GM19463 (cell line): ENCODE data around the gene DAZL.
A peak's percentile ranks its signal among the peaks of the same experiment; 100 is the strongest.

ENCODE experiments used
- ATAC-seq: cut with Tn5 transposase; IDR thresholded peaks from one replicate; pipeline ENCODE4 v1.9.1; 2021; ENCODE audit warnings: mild to moderate bottlenecking, moderate library complexity; ENCODE audit not compliant: unreplicated experiment

The DAZL gene

GRCh38 chr3:16596352-16597032, 8.7 kb downstream of the DAZL start:
- peak; percentile 70 for ATAC-seq

GRCh38 chr3:16595778-16596177, 9.4 kb downstream of the DAZL start:
- ATAC-seq, result no peak

DNA sequence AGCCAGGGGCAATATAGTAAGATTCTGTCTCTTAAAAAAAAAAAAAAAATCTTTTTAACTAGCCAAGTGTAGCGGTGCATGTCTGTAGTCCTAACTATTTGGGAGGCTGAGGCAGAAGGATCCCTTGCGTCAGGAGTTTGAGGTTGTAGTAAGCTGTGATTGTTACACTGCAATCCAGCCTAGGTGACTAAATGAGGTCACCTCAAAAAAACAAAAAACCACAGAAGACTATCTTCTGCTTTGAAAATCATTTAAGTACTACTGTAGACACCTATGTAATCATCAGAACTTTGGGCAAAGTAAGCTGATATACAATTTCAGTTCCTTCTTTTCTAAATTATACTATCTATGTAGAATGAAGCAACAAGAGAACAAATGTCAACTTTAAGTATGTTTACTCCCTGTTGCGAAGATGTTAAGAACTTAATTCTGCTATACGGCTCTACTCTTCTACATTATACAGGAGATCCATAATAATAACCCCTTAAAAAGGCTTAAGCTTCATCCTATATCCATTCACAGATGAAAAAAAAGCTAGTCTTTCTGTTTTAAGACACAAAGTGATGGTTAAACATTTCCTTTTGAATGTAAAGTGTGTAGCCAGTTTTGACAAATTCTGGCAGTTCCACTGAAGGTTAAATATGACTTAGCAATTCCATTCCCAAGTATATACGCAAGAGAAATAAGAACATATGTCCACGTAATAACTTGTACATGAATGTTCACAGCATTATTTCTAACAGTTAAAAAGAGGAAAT, 15.2 kb downstream of the DAZL start:
- peak; percentile 98 for ATAC-seq

DNA sequence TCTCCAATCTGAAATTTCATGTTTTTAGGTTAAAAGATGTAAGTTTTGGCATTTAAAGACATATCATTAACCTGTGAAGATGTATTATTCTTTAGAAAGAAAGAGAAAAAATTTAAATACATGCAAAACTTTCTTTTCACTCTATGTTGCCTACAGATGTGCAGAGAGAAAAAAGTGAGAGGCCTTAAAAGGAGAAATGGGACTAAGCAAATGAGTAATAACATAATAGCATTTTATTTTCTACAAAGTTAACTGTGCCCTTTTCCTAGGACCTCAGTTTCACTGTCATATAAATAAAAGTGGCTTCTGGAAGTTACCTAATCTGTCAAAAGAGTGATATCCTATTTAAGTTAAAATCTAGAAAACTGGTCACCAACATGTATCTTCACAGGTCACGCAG, 16.1 kb downstream of the DAZL start:
- ATAC-seq, result no peak

DNA sequence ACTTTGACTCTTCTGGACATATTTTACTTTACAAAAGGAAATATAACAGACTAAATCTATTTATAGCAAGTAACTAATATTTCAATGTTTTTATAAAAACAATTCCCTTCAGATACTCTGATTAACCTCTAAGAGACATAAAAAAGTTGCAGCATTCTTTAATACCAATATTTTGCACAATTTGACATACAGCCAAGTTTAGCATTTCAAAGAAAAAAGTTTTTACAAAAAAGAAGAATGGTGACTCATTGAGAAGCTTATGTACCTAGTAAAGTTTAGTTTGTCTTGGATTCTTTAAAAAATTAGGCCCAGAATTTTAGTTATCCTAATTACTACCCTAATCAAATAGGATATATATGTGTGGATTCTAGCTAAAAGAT, 17.6 kb downstream of the DAZL start:
- no peak for ATAC-seq

GRCh38 chr3:16587047-16587680, 18.1 kb downstream of the DAZL start:
- no peak for ATAC-seq

DNA sequence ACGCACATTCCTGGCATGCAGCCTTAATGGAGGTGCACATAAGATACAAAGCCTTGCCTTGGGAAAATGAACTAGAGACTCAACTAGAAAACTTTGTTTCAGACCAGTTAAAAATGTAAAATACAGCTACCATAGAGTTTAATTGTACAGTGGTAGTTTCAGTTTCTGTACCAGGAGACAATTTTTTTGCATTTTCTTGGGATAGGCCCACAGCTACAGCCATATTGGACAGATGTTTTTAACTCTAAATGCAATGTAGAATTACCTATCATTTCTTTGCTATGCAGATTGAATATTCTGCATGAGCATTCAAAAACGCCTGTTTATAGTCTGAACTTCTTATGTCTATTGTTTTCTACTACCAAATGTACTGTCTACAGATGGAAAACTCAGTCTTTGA, 20.3 kb downstream of the DAZL start:
- no peak for ATAC-seq

- ATAC-seq, result no peak
These were observed 21.7 kb downstream of the DAZL start for GRCh38 chr3:16583551-16583950.

- no peak for ATAC-seq
These were observed 35.1 kb downstream of the DAZL start for GRCh38 chr3:16570113-16570512.

- no peak for ATAC-seq
These were observed 36.7 kb downstream of the DAZL start for GRCh38 chr3:16568532-16568931.

DNA sequence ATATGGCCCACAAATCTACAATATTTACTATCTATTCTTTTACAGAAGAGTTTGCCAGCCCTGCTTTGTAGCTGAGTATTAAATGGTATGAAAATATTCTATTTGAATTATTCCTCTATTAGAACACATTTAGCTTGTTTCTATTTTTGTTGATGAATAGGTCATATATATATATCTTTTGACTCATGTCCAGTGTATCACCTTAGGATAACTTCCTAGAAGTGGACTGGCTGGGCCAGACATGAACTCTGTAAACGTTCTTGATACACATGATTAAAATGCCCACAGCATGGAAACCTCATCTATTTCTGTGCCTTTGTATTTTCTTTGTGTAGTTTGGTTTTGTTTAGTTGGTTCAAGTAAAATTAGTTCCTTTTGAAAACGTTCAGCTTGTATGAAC, 37.1 kb downstream of the DAZL start:
- ATAC-seq, result no peak

DNA sequence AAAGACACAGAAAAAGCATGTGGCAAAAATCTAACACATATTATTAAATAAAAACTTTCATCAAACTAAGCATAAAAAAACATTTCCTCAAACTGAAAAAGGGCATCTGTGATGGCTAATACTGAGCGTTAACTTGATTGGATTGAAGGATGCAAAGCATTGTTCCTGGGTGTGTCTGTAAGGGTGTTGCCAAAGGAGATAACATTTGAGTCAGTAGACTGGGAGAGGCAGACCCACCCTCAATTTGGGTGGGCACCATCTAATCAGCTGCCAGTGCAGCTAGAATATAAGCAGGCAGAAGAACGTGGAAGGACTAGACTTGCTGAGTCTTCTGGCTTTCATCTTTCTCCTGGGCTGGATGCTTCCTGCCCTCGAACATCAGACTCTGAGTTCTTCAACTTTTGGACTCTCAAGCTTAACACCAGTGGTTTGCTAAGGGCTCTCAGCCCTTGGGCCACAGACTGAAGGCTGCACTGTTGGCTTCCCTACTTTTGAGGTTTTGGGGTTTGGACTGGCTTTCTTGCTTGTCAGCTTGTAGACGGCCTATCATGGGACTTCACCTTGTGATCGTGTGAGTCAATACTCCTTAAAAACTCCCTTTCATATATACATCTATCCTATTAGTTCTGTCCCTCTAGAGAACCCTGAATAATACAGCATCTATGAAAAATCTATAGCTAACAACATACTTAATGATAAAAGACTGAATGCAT, 45.4 kb downstream of the DAZL start:
- ATAC-seq, result no peak

GRCh38 chr3:16554126-16554525, 51.1 kb downstream of the DAZL start:
- no peak for ATAC-seq

GRCh38 chr3:16552757-16553156, 52.5 kb downstream of the DAZL start:
- no peak for ATAC-seq

GRCh38 chr3:16551342-16551976, 53.8 kb downstream of the DAZL start:
- no peak for ATAC-seq

DNA sequence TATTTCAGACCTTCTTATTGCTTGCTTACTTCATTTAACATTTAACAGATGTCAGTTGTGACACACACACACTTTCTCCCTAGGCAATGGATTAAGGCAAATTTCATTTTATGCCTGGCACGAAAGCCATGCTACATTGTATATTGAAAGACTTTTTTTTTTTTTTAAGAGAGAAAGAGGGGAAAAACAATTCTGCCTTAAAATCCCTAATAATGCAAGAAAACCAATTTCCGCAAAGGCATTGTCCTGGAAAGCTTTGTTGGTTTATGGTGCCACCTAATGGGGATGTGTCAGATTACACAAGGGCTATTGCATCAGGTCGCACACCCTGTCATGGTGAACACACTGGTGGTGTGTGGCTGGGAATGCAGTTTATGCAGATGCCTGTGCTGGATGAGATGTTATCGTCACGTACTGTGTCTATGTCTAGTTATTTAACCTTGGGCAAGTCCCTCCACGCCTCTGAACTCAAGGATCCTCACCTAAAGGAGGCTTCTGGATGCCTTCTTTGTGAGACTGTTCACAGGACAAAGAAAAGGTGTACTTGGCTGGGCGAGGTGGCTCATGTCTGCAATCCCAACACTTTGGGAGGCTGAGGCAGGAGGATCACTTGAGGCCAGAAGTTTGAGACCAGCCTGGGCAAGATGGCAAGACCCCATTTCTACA, 54.4 kb downstream of the DAZL start:
- peak; percentile 76 for ATAC-seq

- peak; percentile 26 for ATAC-seq
These were observed 54.9 kb downstream of the DAZL start for GRCh38 chr3:16550305-16550675.

DNA sequence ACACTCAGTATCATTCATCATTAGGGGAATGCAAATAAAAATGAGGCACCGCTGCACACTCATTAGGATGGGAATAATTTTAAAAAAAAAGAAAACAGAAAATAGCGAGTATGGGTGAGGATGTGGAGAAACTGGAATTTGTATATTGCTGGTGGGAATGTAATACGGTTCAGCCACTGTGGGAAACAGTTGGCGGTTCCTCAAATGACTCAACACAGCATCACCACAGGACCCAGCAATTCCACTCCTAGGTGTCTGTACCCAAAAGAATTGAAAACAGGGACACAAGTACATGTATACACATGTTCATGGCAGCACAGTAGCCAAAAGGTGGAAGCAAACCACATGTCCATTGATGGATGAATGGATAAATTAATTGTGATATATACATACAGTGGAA, 56.5 kb downstream of the DAZL start:
- ATAC-seq, result no peak

DNA sequence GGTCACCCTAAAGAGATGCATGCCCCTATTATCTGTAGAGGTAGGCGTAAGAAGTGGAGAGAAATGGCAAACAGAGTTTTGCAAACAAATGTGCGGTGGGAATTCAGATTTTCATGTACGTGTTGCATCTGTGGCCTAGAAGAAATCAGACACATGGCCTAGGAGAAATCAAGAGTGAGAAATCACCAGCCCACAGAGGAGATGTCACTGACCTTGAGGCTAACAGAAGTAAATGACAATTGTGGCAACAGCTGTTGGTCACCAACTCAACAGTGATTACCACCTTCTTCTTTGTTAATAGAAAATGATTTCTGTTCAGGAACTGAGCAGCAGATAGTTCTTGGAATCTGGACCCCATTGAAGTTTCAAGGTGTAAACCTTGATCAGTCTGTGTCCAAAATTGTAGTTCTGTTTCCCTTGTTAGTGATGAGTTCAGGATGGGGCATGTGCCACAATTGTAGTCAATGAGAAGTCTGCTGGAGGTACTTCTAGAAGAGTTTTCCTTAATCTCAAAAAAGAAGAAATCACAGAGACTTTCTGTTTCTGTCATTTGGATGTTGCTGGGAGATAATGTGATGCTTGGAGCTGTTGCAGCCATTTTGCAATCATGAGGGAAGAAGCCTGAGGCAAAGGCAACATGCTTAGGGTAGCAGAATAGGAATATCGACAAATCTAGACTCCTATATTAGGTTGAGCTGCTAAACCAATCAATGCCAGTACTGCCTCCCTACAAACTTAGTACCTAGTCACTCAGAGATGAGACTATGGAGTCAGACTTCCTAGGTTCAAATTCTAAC, 57.5 kb downstream of the DAZL start:
- ATAC-seq, result no peak
